ENCODE measurements around the gene NEDD4. TPM values are rescaled to one million over a fixed set of nuclear protein-coding genes. Genes with fewer than 3 reads are reported as not detected.
"Not testable (repeated sequence)": the region's sequence is repeated elsewhere in the genome, so short reads cannot be mapped to it uniquely, and the experiment has no call there.

Gene NEDD4
- total RNA-seq, 1 donor from 2014 or later: 24.1 TPM

DNA sequence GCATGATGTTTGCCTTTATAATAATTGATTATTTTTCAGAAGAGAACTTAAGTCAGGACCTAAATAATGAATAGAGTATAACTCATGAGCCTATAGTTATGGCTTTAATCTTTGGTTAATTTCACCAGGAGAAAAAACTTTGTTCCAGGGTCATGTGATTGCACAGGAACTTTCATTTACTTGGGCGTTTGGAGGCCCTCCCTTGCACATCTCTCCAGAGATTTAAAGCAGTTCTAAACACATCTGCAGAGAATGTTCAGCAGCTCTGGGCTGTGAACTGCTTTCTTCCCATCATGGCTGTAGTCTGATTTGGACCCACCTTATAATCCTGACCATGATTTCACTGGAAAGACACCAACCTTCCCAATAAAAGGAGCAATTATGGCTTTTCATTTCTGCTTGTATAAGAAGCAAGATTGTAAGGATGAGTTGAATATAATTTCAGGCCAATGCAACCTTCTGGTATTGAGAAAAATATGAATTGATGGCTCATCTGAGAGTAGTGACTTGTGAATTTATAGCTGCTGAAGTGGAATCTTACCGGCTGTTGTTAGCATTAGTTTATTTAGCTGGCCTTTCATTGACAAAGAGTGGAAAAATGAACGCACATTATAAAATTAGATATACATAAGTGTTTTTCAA is 169.6 kb downstream of the NEDD4 start:
- Mint-ChIP-seq H3K27me3 (ENCODE audit: unreplicated experiment) (no peaks in the 10 kb centered on the region), H3K4me1 (ENCODE audit: unreplicated experiment) (peaks cover 19% of the 10 kb centered on the region), H3K4me3 (ENCODE audit: unreplicated experiment) (no peak overlapping the region), H3K36me3 (ENCODE audit: unreplicated experiment) (peaks cover 7% of the 10 kb centered on the region), H3K9me3 (ENCODE audit: unreplicated experiment) (no peaks in the 10 kb centered on the region), H3K27ac (ENCODE audit: unreplicated experiment) (no peak overlapping the region)
- no peak for DNase-seq (ENCODE audit: extremely low spot score, unreplicated experiment)
- no peak for TF ChIP-seq CTCF (IDR thresholded peaks at IDR 0.05)

- Mint-ChIP-seq H3K36me3 (ENCODE audit: unreplicated experiment) (peaks cover 7% of the 10 kb centered on the region), H3K9me3 (ENCODE audit: unreplicated experiment) (no peaks in the 10 kb centered on the region), H3K4me1 (ENCODE audit: unreplicated experiment) (peaks cover 19% of the 10 kb centered on the region), H3K27ac (ENCODE audit: unreplicated experiment) (peak overlapping the region; percentile 16), H3K4me3 (ENCODE audit: unreplicated experiment) (no peak overlapping the region), H3K27me3 (ENCODE audit: unreplicated experiment) (no peaks in the 10 kb centered on the region)
- DNase-seq (ENCODE audit: extremely low spot score, unreplicated experiment): no peak
- no peak for TF ChIP-seq CTCF (IDR thresholded peaks at IDR 0.05)
These were observed 170.2 kb downstream of the NEDD4 start for GRCh38 chr15:55823191-55823670.

GRCh38 chr15:55821740-55822139 is 171.7 kb downstream of the NEDD4 start:
- not testable (repeated sequence) for H3K4me3 Mint-ChIP-seq (ENCODE audit: unreplicated experiment); H3K27ac Mint-ChIP-seq (ENCODE audit: unreplicated experiment); DNase-seq (ENCODE audit: extremely low spot score, unreplicated experiment); H3K36me3 Mint-ChIP-seq (ENCODE audit: unreplicated experiment); H3K27me3 Mint-ChIP-seq (ENCODE audit: unreplicated experiment); H3K9me3 Mint-ChIP-seq (ENCODE audit: unreplicated experiment)
- peaks cover 19% of the 10 kb centered on the region for H3K4me1 Mint-ChIP-seq (ENCODE audit: unreplicated experiment)

DNA sequence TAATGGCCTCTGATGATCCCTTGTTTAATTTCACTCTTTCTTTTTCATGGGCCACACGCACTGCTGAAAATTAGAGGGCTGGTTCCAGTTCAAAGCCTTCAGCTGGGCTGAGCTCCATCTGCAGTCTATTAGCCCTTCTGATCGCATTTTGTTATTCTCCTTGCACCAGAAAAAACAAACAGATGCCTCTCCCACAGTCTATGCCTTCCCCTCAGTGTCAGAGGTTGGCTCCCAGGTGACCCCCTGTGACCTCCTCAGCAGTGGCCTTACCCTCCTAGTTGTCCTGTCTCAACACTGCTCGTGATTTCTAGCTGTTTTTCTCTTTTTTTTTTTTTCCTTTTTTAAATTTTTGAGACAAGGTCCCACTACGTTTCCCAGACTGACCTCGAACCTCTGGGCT is 173.4 kb downstream of the NEDD4 start:
- Mint-ChIP-seq H3K9me3 (ENCODE audit: unreplicated experiment) (no peaks in the 10 kb centered on the region), H3K27me3 (ENCODE audit: unreplicated experiment) (no peaks in the 10 kb centered on the region), H3K4me3 (ENCODE audit: unreplicated experiment) (no peak overlapping the region), H3K36me3 (ENCODE audit: unreplicated experiment) (no peaks in the 10 kb centered on the region), H3K27ac (ENCODE audit: unreplicated experiment) (no peak overlapping the region), H3K4me1 (ENCODE audit: unreplicated experiment) (peaks cover 24% of the 10 kb centered on the region)
- TF ChIP-seq CTCF (IDR thresholded peaks at IDR 0.05): no peak
- DNase-seq (ENCODE audit: extremely low spot score, unreplicated experiment): no peak

DNA sequence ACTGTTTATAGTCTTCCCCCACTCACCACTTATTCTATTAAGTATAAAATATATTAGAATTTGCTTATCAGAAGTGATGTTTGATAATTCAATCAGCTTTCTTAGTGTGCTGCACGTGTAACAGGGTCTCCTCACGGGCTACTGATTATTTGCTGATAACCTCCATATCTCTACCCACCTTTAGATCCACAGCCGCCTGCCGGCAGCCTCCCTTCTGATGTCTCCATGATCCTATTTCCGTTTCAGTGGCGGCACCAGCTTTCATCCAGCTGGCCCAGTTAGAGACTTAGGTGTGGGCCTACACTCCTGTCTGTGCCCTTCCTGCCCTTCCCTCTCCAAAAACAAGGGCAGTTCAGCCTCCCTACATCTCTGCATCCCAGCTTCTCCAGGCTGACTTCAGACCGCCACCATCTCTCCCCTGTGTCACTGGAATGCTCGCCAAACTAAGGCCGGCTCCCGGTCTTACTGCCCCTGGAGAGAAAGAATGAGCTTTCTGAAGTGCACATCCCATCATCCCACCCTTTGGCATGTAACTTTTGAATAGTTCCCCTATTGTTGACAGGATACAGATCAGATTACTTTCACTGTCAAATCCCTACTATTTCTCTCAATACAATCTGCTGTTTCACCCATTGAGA is 173.9 kb downstream of the NEDD4 start:
- Mint-ChIP-seq H3K27ac (ENCODE audit: unreplicated experiment) (no peak overlapping the region), H3K36me3 (ENCODE audit: unreplicated experiment) (no peaks in the 10 kb centered on the region), H3K4me1 (ENCODE audit: unreplicated experiment) (peaks cover 24% of the 10 kb centered on the region), H3K4me3 (ENCODE audit: unreplicated experiment) (no peak overlapping the region), H3K27me3 (ENCODE audit: unreplicated experiment) (no peaks in the 10 kb centered on the region), H3K9me3 (ENCODE audit: unreplicated experiment) (no peaks in the 10 kb centered on the region)
- no peak for TF ChIP-seq CTCF (IDR thresholded peaks at IDR 0.05)
- no peak for DNase-seq (ENCODE audit: extremely low spot score, unreplicated experiment)

Measured in osteocyte (in vitro differentiated cells).